ENCODE measurements around the gene RAP1GDS1.
"Not testable (repeated sequence)": the region's sequence is repeated elsewhere in the genome, so short reads cannot be mapped to it uniquely, and the experiment has no call there.

Gene RAP1GDS1

GRCh38 chr4:98285676-98286075 is 24.5 kb downstream of the RAP1GDS1 start:
- TF ChIP-seq, protein P1, sequence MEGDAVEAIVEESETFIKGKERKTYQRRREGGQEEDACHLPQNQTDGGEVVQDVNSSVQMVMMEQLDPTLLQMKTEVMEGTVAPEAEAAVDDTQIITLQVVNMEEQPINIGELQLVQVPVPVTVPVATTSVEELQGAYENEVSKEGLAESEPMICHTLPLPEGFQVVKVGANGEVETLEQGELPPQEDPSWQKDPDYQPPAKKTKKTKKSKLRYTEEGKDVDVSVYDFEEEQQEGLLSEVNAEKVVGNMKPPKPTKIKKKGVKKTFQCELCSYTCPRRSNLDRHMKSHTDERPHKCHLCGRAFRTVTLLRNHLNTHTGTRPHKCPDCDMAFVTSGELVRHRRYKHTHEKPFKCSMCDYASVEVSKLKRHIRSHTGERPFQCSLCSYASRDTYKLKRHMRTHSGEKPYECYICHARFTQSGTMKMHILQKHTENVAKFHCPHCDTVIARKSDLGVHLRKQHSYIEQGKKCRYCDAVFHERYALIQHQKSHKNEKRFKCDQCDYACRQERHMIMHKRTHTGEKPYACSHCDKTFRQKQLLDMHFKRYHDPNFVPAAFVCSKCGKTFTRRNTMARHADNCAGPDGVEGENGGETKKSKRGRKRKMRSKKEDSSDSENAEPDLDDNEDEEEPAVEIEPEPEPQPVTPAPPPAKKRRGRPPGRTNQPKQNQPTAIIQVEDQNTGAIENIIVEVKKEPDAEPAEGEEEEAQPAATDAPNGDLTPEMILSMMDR (IDR thresholded peaks at IDR 0.05; ENCODE audit: low read depth, low read length), result no peak
- no peak overlapping the region for H3K4me3 ChIP-seq (ENCODE audit: low read depth, low read length)

DNA sequence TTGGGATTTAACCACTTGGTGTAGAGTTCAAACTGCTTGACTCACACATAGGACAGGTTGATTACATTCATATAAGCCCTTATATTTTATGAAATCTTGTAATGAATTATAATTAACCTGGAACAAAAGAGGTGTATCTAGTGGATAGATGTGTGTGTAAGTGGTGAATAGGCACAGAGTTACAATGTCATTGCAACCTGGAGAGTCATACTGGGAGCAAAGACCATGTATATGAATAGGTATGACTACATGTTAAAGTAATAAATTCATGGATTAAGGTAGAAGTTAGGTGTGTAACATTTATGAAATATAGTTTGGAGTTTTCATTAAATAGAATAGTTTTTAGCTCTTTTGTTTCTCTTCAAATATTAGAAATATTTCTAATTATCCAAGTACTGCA is 26.1 kb downstream of the RAP1GDS1 start:
- no peak overlapping the region for H3K4me3 ChIP-seq (ENCODE audit: low read depth, low read length)
- TF ChIP-seq, protein P1 (IDR thresholded peaks at IDR 0.05; ENCODE audit: low read depth, low read length), result no peak

- H3K4me3 ChIP-seq (ENCODE audit: low read depth, low read length), result not testable (repeated sequence)
Measured at GRCh38 chr4:98288671-98289070, 27.5 kb downstream of the RAP1GDS1 start.

DNA sequence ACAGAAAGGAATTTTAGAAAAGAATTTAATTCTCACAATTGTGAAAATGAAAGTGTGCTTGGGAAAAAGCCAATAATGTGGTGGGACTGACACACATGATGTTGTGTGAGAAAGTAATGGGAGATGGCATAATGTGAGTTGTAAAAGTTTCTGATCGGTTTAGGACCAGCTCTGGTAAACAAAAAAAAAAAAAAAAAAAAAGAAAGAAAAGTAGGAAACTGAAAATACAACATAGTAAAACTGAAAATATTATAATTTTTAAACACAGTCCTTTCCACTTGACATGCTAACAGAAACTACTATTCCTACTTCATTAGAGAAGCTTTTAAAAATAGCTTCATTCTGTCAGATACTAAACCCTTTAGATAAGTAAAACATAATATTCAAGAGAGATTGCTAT is 28.2 kb downstream of the RAP1GDS1 start:
- TF ChIP-seq, protein P1 (IDR thresholded peaks at IDR 0.05; ENCODE audit: low read depth, low read length), result no peak

DNA sequence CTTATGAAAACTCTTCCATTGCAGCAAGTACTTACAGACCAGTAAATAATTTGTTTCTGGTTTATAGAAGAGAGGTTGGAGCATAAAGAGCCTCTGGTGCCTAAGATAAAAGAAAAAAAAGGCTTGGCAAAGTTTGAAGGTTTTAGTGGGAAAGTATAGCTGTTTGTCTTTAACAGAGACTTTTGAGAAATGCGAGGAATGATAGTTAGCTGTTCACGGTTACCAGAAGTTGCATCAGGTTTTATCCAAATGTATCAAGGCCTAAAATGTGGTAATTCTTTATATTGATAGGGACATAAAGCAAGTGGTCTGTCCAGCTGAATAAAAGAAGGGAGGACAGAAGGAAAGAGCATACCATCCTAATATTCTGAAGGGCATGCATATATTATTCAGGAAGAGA is 29.3 kb downstream of the RAP1GDS1 start:
- TF ChIP-seq, protein P1 (IDR thresholded peaks at IDR 0.05; ENCODE audit: low read depth, low read length), result no peak

More for the DNA sequence above, 28.2 kb downstream of the RAP1GDS1 start:
- H3K4me3 ChIP-seq (ENCODE audit: low read depth, low read length), result no peak overlapping the region

GRCh38 chr4:98293104-98293887 is 32.1 kb downstream of the RAP1GDS1 start:
- H3K4me3 ChIP-seq (ENCODE audit: low read depth, low read length), result no peak overlapping the region
- TF ChIP-seq, protein P1 (IDR thresholded peaks at IDR 0.05; ENCODE audit: low read depth, low read length), result no peak

More for the DNA sequence above, 29.3 kb downstream of the RAP1GDS1 start:
- H3K4me3 ChIP-seq (ENCODE audit: low read depth, low read length), result no peak overlapping the region

DNA sequence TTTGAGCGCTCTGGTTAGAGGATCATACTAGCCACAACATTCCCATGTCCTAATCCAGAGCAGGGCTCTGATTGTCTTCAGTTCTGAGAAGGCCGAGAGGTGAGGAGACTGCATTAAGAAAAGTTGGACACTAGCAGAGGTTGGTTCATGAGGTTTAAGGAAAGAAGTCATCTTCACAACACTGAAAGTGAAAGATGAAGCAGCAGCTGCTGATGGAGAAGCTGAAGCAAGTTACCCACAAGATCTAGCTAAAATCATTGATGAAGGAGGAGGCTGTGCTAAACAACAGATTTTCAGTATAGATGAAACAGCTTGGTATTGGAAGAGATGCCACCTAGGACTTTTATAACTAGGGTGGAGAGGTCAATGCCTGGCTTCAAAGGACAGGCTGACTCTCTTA is 36.8 kb downstream of the RAP1GDS1 start:
- TF ChIP-seq, protein P1 (IDR thresholded peaks at IDR 0.05; ENCODE audit: low read depth, low read length), result no peak
- H3K4me3 ChIP-seq (ENCODE audit: low read depth, low read length), result no peak overlapping the region

- no peak overlapping the region for H3K4me3 ChIP-seq (ENCODE audit: low read depth, low read length)
Measured at GRCh38 chr4:98300706-98301105, 39.5 kb downstream of the RAP1GDS1 start.

More at GRCh38 chr4:98300706-98301105, 39.5 kb downstream of the RAP1GDS1 start:
- TF ChIP-seq, protein P1 (IDR thresholded peaks at IDR 0.05; ENCODE audit: low read depth, low read length), result no peak

Data from WI38 (cell line).